ENCODE measurements around the gene NIPAL3.

NIPAL3 gene

GRCh38 chr1:24415334-24415909 is at the start of gene NIPAL3:
NIPAL3 (plus strand) TSS chr1:24415802; CDS start chr1:24419548, 3,746 bp downstream.
- peak; percentile 94 to 99 for DNase-seq

- no peak for DNase-seq
Measured at GRCh38 chr1:24366707-24367106, 48.9 kb upstream of the NIPAL3 start.

GRCh38 chr1:24369199-24369598 is 46.4 kb upstream of the NIPAL3 start:
- no peak for DNase-seq

GRCh38 chr1:24369801-24370200 is 45.8 kb upstream of the NIPAL3 start:
- DNase-seq, result no peak

- no peak for DNase-seq
Measured at GRCh38 chr1:24373044-24373443, 42.6 kb upstream of the NIPAL3 start.

- DNase-seq, result no peak
Measured at GRCh38 chr1:24373710-24374109, 41.9 kb upstream of the NIPAL3 start.

- no peak for DNase-seq
Measured at GRCh38 chr1:24374891-24375786, 40.5 kb upstream of the NIPAL3 start.

- no peak for DNase-seq
Measured at GRCh38 chr1:24379733-24380315, 35.8 kb upstream of the NIPAL3 start.

GRCh38 chr1:24380508-24380907 is 35.1 kb upstream of the NIPAL3 start:
- DNase-seq, result no peak

GRCh38 chr1:24381256-24381655 is 34.3 kb upstream of the NIPAL3 start:
- no peak for DNase-seq

GRCh38 chr1:24382165-24382577 is 33.4 kb upstream of the NIPAL3 start:
- DNase-seq, result no peak

- no peak for DNase-seq
Measured at GRCh38 chr1:24383381-24383940, 32.1 kb upstream of the NIPAL3 start.

- peak in 1 of 2 experiments; percentile 31 for DNase-seq
Measured at GRCh38 chr1:24384251-24385090, 31.1 kb upstream of the NIPAL3 start.

GRCh38 chr1:24385160-24385940 is 30.3 kb upstream of the NIPAL3 start:
- peak in 1 of 2 experiments; percentile 18 for DNase-seq

- DNase-seq, result no peak
Measured at GRCh38 chr1:24386241-24386640, 29.4 kb upstream of the NIPAL3 start.

- DNase-seq, result no peak
Measured at GRCh38 chr1:24386931-24387330, 28.7 kb upstream of the NIPAL3 start.

GRCh38 chr1:24387636-24388175 is 27.9 kb upstream of the NIPAL3 start:
- no peak for DNase-seq

GRCh38 chr1:24388331-24388885 is 27.2 kb upstream of the NIPAL3 start:
- no peak for DNase-seq

GRCh38 chr1:24389231-24389678 is 26.3 kb upstream of the NIPAL3 start:
- no peak for DNase-seq

GRCh38 chr1:24390924-24391782 is 24.4 kb upstream of the NIPAL3 start:
- peak; percentile 60 to 69 for DNase-seq
